K562 (cell line): ENCODE data around the gene RAE1. TPM values are rescaled to one million over a fixed set of nuclear protein-coding genes. Genes with fewer than 3 reads are reported as not detected.

Source experiments
- ATAC-seq: fragments of 200-7000 bp; cut with Tn5 transposase; 3 replicates; pipeline ENCODE4 v1.9.1; 2020; ENCODE audit warnings: moderate library complexity
- BruUV-seq: library from RNA; stranded (reverse); fragments of 400-500 nt; replicated peaks from 2 replicates; lab custom pipeline; 2021; lab: Mats Ljungman, UMichigan
- CTCF ChIA-PET: fragments of 300-600 bp; formaldehyde crosslinking; extraction: SDS; loops from one replicate; lab custom pipeline; 2021; ENCODE audit warnings: low intra/inter-chr PET ratio; lab: Yijun Ruan, JAX
- POLR2A ChIA-PET: fragments of 300-600, 350-650 bp; sonication (Branson Sonifier 250); formaldehyde crosslinking; extraction: SDS; loops from one replicate; lab custom pipeline; 2021; ENCODE audit warnings: antibody characterized with exemption, inconsistent platforms; lab: Yijun Ruan, JAX
- DNase-seq, 4 experiments: peaks; one replicate each; pipeline versions ENCODE4 v3.0.0 to v3.0.0-alpha.2; 2011 to 2018; ENCODE audit warnings: low spot score in 3 of 4, mixed read lengths in 3 of 4; ENCODE audit errors: extremely low read depth in 1 of 4
- FAIRE-seq: peaks from 2 replicates; lab custom pipeline; 2011; peaks lifted over from hg19 to GRCh38; lab: Jason Lieb, UNC
- H2AFZ ChIP-seq: 2 replicates; pipeline ENCODE4 v1.6.0; 2011; ENCODE audit warnings: low read depth, low read length, control low read depth, inconsistent platforms
- H3K27ac ChIP-seq: fragments of 200-600 bp; 3 replicates; pipeline ENCODE4 v1.8.0; 2011; ENCODE audit warnings: low read depth, mild to moderate bottlenecking, control low read depth, inconsistent platforms, low read length, moderate library complexity, mixed read lengths; ENCODE audit errors: extremely low read depth
- H3K27me3 ChIP-seq, 2 experiments: fragments of 300-600 bp in 1 of 2; 2 replicates in 1 of 2; 3 replicates in 1 of 2; pipeline versions ENCODE4 v1.6.0 to v1.8.0; 2011; ENCODE audit warnings: inconsistent platforms in 2 of 2, low read length in 2 of 2, mild to moderate bottlenecking in 1 of 2, mixed read lengths in 1 of 2, moderate library complexity in 1 of 2; ENCODE audit not compliant: control insufficient read depth in 2 of 2, insufficient read depth in 2 of 2
- H3K36me3 ChIP-seq: fragments of 300-600 bp; 3 replicates; pipeline ENCODE4 v1.8.0; 2011; ENCODE audit warnings: mild to moderate bottlenecking, low read length, inconsistent platforms; ENCODE audit not compliant: control insufficient read depth, insufficient read depth
- H3K4me1 ChIP-seq, 2 experiments: fragments of 200-600 bp in 1 of 2; replicated peaks in 1 of 2; 2 replicates in 1 of 2; 3 replicates in 1 of 2; pipeline versions ENCODE4 v1.5.1 to v1.8.0; 2011; ENCODE audit warnings: inconsistent platforms in 2 of 2, low read length in 2 of 2, mild to moderate bottlenecking in 1 of 2, mixed read lengths in 1 of 2, moderate library complexity in 1 of 2; ENCODE audit not compliant: control insufficient read depth in 2 of 2, insufficient read depth in 2 of 2
- H3K4me2 ChIP-seq: 2 replicates; pipeline ENCODE4 v1.6.1; 2011; ENCODE audit warnings: low read length, control low read depth, inconsistent platforms, mixed read lengths; ENCODE audit not compliant: insufficient read depth
- H3K4me3 ChIP-seq: fragments of 200-600 bp; sonication (generic), shearing (Covaris generic); 2 replicates; pipeline ENCODE4 v1.5.1; 2016; ENCODE audit warnings: control low read depth, inconsistent platforms
- H3K79me2 ChIP-seq: fragments of 200-600 bp; 3 replicates; pipeline ENCODE4 v1.8.0; 2011; ENCODE audit warnings: low read length, inconsistent platforms; ENCODE audit not compliant: control insufficient read depth, insufficient read depth
- H3K9ac ChIP-seq, 2 experiments: 2 replicates each; pipeline versions ENCODE4 v1.6.0 to v1.6.1; 2011; ENCODE audit warnings: low read depth in 2 of 2, low read length in 2 of 2, control low read depth in 1 of 2, inconsistent platforms in 1 of 2, mild to moderate bottlenecking in 1 of 2, mixed read lengths in 1 of 2; ENCODE audit not compliant: insufficient read depth in 1 of 2
- H3K9me1 ChIP-seq: one replicate; pipeline ENCODE4 v1.6.0; 2011; ENCODE audit warnings: inconsistent platforms, mild to moderate bottlenecking, low read length, moderate library complexity; ENCODE audit not compliant: control insufficient read depth, insufficient read depth
- H3K9me3 ChIP-seq: replicated peaks from 2 replicates; pipeline ENCODE4 v1.5.1; 2011; ENCODE audit warnings: low read depth, low read length, inconsistent platforms; ENCODE audit not compliant: control insufficient read depth, insufficient read depth
- H4K20me1 ChIP-seq: replicated peaks from 2 replicates; pipeline ENCODE4 v1.6.1; 2011; ENCODE audit warnings: low read length, inconsistent platforms, mixed read lengths; ENCODE audit not compliant: control insufficient read depth, insufficient read depth
- CTCF ChIP-seq, 3 experiments: IDR thresholded peaks in 2 of 3; conservative IDR thresholded peaks in 1 of 3; 2 replicates each; pipeline ENCODE4 v1.5.1; 2011 to 2012; ENCODE audit warnings: low read length in 3 of 3, mild to moderate bottlenecking in 3 of 3, control low read depth in 2 of 3, improper control_type of control experiment in 1 of 3, inconsistent platforms in 1 of 3, low read depth in 1 of 3, mixed read lengths in 1 of 3, moderate library complexity in 1 of 3; ENCODE audit not compliant: insufficient read depth in 2 of 3
- ELK1 ChIP-seq: sonication (generic); formaldehyde crosslinking; IDR thresholded peaks from 2 replicates; pipeline ENCODE4 v1.8.1; 2022; ENCODE audit warnings: missing genetic modification reagents
- HMG20B ChIP-seq: fragments of 250-450 bp; sonication (Bioruptor Pico); IDR thresholded peaks from 2 replicates; pipeline ENCODE4 v1.5.0; 2021; ENCODE audit warnings: mild to moderate bottlenecking
- NFE2 ChIP-seq: IDR thresholded peaks from 2 replicates; pipeline ENCODE4 v1.6.1; 2014; ENCODE audit warnings: antibody characterized with exemption, low read depth
- RBFOX2 ChIP-seq: fragments of 200-400 bp; formaldehyde crosslinking; IDR thresholded peaks from 2 replicates; pipeline ENCODE4 v1.6.1; 2017; ENCODE audit warnings: low read depth, mild to moderate bottlenecking, low read length, moderate library complexity
- WGBS: fragments of 100-300 bp; shearing (Covaris generic); methylation state at CpG from one replicate; pipeline ENCODE4 v1.1.6; 2016; ENCODE audit warnings: low coverage, mixed read lengths; ENCODE audit not compliant: insufficient coverage; ENCODE audit errors: missing lambda C conversion rate; 5-methylcytosine and 5-hydroxymethylcytosine counted together
- in situ Hi-C: fragments of 300-500 bp; cut with MboI; formaldehyde crosslinking; loops from 4 replicates; pipeline ENCODE4 v1.15.0; 2018; ENCODE audit warnings: inconsistent platforms, mixed read lengths
- intact Hi-C: fragments of 100-400 bp; cut with micrococcal nuclease; formaldehyde crosslinking; loops from 2 replicates; pipeline ENCODE4 v1.14.2; 2022
- polyA plus RNA-seq, 8 experiments: library from polyadenylated mRNA; depleted of rRNA in 4 of 8; stranded (reverse) in 5 of 8; unstranded in 3 of 8; fragments of >200 nt; fragmentation: Nextera tagmentation in 2 of 8; fragmentation: Illumina TruSeq in 1 of 8; extraction: Ambion mirVana in 2 of 8; extraction: Trizol in 1 of 8; gene quantifications; 2 replicates each; pipeline versions ENCODE4 v1.2.1 to v1.2.3, GENCODE V29; 2011 to 2014; ENCODE audit warnings: inconsistent platforms in 1 of 8, missing spikeins in 1 of 8
- total RNA-seq, 7 experiments: library from RNA; depleted of rRNA in 6 of 7; stranded (reverse); fragments of >200 nt in 6 of 7; fragmentation: Illumina TruSeq in 2 of 7; extraction: Trizol in 2 of 7; gene quantifications; 2 replicates each; pipeline versions ENCODE4 v1.2.1 to v1.2.3, GENCODE V29; 2011 to 2021; ENCODE audit warnings: low replicate concordance in 1 of 7

Gene RAE1
- total and polyA plus RNA-seq, 9 of the 15 experiments (the other 6 are each of a cell fraction or from before 2014, with no cell fraction given), result 33.7 to 248 (median 77.7) TPM

DNA sequence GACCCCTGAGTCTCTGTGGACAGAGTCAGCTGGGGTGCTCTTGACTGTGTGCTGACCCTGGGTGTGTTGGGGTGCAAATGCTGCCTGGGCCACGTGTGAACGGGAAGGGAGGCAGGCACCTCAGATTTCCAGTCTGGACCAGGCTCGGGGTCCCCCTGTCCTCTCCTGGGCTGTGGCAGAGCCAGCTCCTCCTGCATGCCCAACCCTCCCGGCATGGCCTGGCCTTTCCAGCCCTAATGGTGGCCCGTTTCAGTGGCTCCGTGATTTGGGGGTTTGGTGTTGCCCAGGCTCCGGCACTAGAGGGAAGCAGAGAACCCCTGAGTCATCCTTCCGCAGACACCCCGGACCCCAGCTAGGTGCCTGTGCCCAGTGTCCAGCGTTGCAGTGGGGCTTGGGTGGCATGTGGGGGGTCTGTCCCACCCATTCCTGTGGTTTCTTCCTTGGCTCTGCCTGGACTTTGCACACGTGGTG, 49.2 kb downstream of the RAE1 start:
- H3K9me3 ChIP-seq, result no peaks in the 10 kb centered on the region
- peaks cover 98% of the 10 kb centered on the region; the same call in 2 of the 3 replicates for H3K36me3 ChIP-seq
- no peak overlapping the region for H2AFZ ChIP-seq
- peak overlapping the region in 1 of 2 experiments; percentile 55; a peak in 1 of 4 replicates for H3K9ac ChIP-seq
- DNase-seq (no peak), FAIRE-seq (no peak), ATAC-seq (no peak)
- no TSS peak for BruUV-seq
- H4K20me1 ChIP-seq, result peaks cover 34% of the 10 kb centered on the region
- TF ChIP-seq CTCF (IDR thresholded peaks at IDR 0.05 in 2 of 3, conservative IDR thresholded peaks at IDR 0.05 in 1 of 3; ENCODE audit: insufficient read depth in 2 of 3, low read depth in 1 of 3, low read length in 3 of 3), result 0 out of 6 replicates have a peak, but pooled peaks of 1 of the 3 experiments have one; percentile 11
- no peak for TF ChIP-seq ELK1 (CRISPR knock-in tag)
- TF ChIP-seq RBFOX2, result 0 out of 2 replicates have a peak, but pooled peaks have one; percentile 6
- TF ChIP-seq HMG20B (CRISPR knock-in tag), result no peak
- TF ChIP-seq NFE2, result 0 out of 2 replicates have a peak, but pooled peaks have one; percentile 14
- H3K27ac ChIP-seq, result no peak overlapping the region
- H3K27me3 ChIP-seq, result no peaks in the 10 kb centered on the region
- in situ Hi-C loops, result no loop called here
- no peak overlapping the region for H3K4me2 ChIP-seq
- no peaks in the 10 kb centered on the region for H3K9me1 ChIP-seq
- H3K4me1 ChIP-seq, result peaks cover 0 to 46% of the 10 kb centered on the region in 2 experiments; a peak in 2 of 5 replicates
- no peak overlapping the region for H3K4me3 ChIP-seq
- CTCF ChIA-PET, result no interaction called here
- WGBS, result 91% methylated on average over 11 of the region's 11 CpGs
- POLR2A ChIA-PET, result interaction anchor here (0.5 to 3.2 kb wide), 5 partner anchors 8 to 18 kb away, joined by 3 to 20 read pairs (median 3); partner anchors contain the start of gene RBM38
- intact Hi-C loops, result no loop called here
- peaks cover 72% of the 10 kb centered on the region for H3K79me2 ChIP-seq
